GM15510 (cell line): ENCODE results near the gene TRAPPC12.

Experiments used
- POLR2A ChIP-seq: IDR thresholded peaks from 3 replicates; pipeline ENCODE4 v1.6.1; 2011; ENCODE audit warnings: borderline replicate concordance; ENCODE audit not compliant: insufficient read length; ENCODE audit errors: extremely low read depth

The TRAPPC12 gene

GRCh38 chr2:3379647-3380534 is at the start of gene TRAPPC12:
Gene TRAPPC12 (plus strand): TSS chr2:3379694. CDS start chr2:3387624, 7,930 bp downstream.
- TF ChIP-seq POLR2A = peak; percentile 88

- TF ChIP-seq POLR2A = no peak
These were observed 47.4 kb upstream of the TRAPPC12 start for GRCh38 chr2:3332133-3332532.

DNA sequence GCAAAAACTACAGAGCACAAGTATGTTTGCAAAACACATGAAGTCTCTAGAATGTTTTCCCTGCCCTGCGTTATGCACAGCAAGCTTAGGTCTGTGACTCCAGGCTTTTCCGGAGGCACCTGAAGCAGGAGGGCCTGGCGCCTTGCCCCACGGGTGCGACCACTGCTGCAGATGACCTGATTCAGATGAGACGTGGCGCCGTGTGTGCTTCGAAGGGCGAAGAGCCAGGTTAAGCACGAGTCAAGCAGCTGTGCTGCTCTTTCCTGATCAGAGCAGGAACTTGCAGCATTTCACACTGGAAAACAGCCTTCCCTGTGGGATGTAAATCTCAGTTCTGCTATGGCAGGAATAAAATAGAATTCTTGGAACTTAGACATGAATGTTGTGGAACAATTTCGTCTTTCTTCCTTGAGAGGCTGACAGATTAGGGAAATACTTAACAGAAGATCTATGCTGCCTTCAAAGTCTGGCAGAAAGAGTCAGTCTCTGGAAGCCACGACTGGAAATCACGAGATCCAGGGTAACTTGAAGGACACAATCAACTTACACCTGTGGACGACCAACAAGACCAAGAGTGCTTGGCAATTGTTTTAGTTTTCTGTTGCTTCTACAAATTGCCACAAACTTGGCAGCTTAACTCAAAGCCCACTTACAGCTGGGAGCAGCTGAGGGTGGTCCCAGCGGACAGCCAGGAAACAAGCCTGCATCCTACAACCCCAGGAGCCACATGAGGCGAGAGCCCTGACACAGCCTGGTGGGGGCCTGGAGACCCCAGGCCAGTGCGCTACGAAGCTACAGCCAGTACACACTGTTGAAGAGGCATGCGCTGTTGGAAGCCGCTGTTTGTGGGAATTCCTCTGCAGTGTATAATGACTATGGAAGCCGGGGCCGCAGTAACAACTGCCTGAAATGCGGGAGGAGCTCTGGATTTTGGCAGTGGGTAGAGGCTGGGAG is 44.8 kb upstream of the TRAPPC12 start:
- no peak for TF ChIP-seq POLR2A

GRCh38 chr2:3336844-3337243 is 42.6 kb upstream of the TRAPPC12 start:
- no peak for TF ChIP-seq POLR2A

GRCh38 chr2:3338340-3338739 is 41.2 kb upstream of the TRAPPC12 start:
- no peak for TF ChIP-seq POLR2A

- TF ChIP-seq POLR2A = no peak
These were observed 39.4 kb upstream of the TRAPPC12 start for GRCh38 chr2:3340144-3340543.

- no peak for TF ChIP-seq POLR2A
These were observed 38.2 kb upstream of the TRAPPC12 start for GRCh38 chr2:3341336-3341735.

DNA sequence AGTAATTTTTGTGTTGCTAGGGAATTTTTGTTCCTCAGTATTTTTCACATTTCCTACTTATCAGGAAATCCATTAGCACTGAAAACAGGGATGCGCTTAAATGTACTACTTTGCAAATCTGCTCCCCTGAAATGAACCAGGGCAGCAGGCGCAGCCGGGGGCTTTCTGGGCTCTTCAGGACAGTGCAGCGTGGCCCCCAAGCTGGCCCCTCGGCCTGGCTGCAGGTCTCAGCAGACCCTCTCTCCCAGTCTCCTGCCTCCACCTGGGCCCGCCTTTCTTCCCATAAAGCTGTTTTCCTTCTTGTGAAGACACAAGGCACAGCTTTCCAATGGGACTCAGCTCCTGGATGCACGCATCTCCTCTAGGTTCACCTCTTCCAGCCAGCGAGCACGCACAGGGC is 37.2 kb upstream of the TRAPPC12 start:
- no peak for TF ChIP-seq POLR2A

GRCh38 chr2:3343012-3343411 is 36.5 kb upstream of the TRAPPC12 start:
- TF ChIP-seq POLR2A = no peak

- TF ChIP-seq POLR2A = no peak
These were observed 34.6 kb upstream of the TRAPPC12 start for GRCh38 chr2:3344897-3345296.

- no peak for TF ChIP-seq POLR2A
These were observed 33.9 kb upstream of the TRAPPC12 start for GRCh38 chr2:3345621-3346020.

- TF ChIP-seq POLR2A = no peak
These were observed 30.7 kb upstream of the TRAPPC12 start for GRCh38 chr2:3348767-3349166.

GRCh38 chr2:3349211-3349693 is 30.2 kb upstream of the TRAPPC12 start:
- no peak for TF ChIP-seq POLR2A

- TF ChIP-seq POLR2A = no peak
These were observed 24.5 kb upstream of the TRAPPC12 start for GRCh38 chr2:3354986-3355385.

- TF ChIP-seq POLR2A = no peak
These were observed 23.4 kb upstream of the TRAPPC12 start for GRCh38 chr2:3355951-3356569.
